ENCODE measurements around the gene GNPTG.

GNPTG gene

GRCh38 chr16:1401061-1401757 lies 49.5 kb downstream of the GNPTG start:
- H3K36me3 Mint-ChIP-seq = peaks cover 7% of the 10 kb centered on the region
- no peak overlapping the region for H3K4me3 Mint-ChIP-seq
- H3K27ac Mint-ChIP-seq = no peak overlapping the region
- H3K27me3 Mint-ChIP-seq = no peaks in the 10 kb centered on the region
- H3K9me3 Mint-ChIP-seq = no peaks in the 10 kb centered on the region
- peaks cover 9% of the 10 kb centered on the region for H3K4me1 Mint-ChIP-seq

GRCh38 chr16:1401758-1402154 lies 50.0 kb downstream of the GNPTG start:
- H3K27ac Mint-ChIP-seq = no peak overlapping the region
- no peaks in the 10 kb centered on the region for H3K27me3 Mint-ChIP-seq
- H3K9me3 Mint-ChIP-seq = no peaks in the 10 kb centered on the region
- H3K4me1 Mint-ChIP-seq = peaks cover 9% of the 10 kb centered on the region
- no peak overlapping the region for H3K4me3 Mint-ChIP-seq
- peaks cover 7% of the 10 kb centered on the region for H3K36me3 Mint-ChIP-seq

GRCh38 chr16:1403036-1403435 lies 51.3 kb downstream of the GNPTG start:
- H3K36me3 Mint-ChIP-seq = peaks cover 7% of the 10 kb centered on the region
- H3K4me1 Mint-ChIP-seq = peaks cover 9% of the 10 kb centered on the region
- no peaks in the 10 kb centered on the region for H3K9me3 Mint-ChIP-seq
- H3K27ac Mint-ChIP-seq = no peak overlapping the region
- H3K27me3 Mint-ChIP-seq = no peaks in the 10 kb centered on the region
- no peak overlapping the region for H3K4me3 Mint-ChIP-seq

GRCh38 chr16:1403733-1404132 lies 52.0 kb downstream of the GNPTG start:
- Mint-ChIP-seq H3K4me3 (no peak overlapping the region), H3K27me3 (no peaks in the 10 kb centered on the region), H3K9me3 (no peaks in the 10 kb centered on the region), H3K4me1 (peaks cover 9% of the 10 kb centered on the region), H3K27ac (no peak overlapping the region), H3K36me3 (peaks cover 7% of the 10 kb centered on the region)

DNA sequence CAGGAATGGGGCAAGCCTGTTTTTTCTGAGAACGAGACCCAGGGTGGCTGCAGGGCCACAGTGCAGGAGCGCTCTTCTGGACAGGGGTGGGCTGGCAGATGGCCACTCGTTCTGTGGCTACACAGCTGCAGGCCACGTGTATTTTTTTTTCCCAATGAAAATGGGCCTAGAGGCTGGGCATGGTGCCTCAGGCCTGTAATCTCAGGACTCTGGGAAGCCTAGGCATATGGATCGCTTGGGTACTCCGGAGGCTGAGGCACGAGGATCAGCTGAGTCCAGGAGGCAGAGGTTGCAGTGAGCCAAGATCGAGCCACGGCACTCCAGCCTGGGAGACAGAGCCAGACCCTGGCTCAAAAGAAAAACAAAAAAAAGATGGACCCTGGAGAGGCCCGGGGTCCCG lies 56.0 kb downstream of the GNPTG start:
- H3K27me3 Mint-ChIP-seq = no peaks in the 10 kb centered on the region
- H3K27ac Mint-ChIP-seq = no peak overlapping the region
- H3K4me3 Mint-ChIP-seq = peak overlapping the region; percentile 76
- H3K4me1 Mint-ChIP-seq = peaks cover 29% of the 10 kb centered on the region
- peaks cover 3% of the 10 kb centered on the region for H3K36me3 Mint-ChIP-seq
- no peaks in the 10 kb centered on the region for H3K9me3 Mint-ChIP-seq

- Mint-ChIP-seq H3K27me3 (no peaks in the 10 kb centered on the region), H3K4me3 (peak overlapping the region; percentile 76), H3K27ac (peak overlapping the region; percentile 77), H3K36me3 (peaks cover 2% of the 10 kb centered on the region), H3K9me3 (no peaks in the 10 kb centered on the region), H3K4me1 (peaks cover 30% of the 10 kb centered on the region)
These were observed 56.6 kb downstream of the GNPTG start for GRCh38 chr16:1408171-1408837.

- Mint-ChIP-seq H3K4me3 (peak overlapping the region; percentile 52), H3K27ac (peak overlapping the region; percentile 51), H3K4me1 (peaks cover 30% of the 10 kb centered on the region), H3K9me3 (no peaks in the 10 kb centered on the region), H3K27me3 (no peaks in the 10 kb centered on the region), H3K36me3 (no peaks in the 10 kb centered on the region)
These were observed 61.1 kb downstream of the GNPTG start for GRCh38 chr16:1412847-1413246.
